Heart left ventricle (tissue), 13 donors: Measurements from ENCODE around the gene CDY2A.
"Not testable (repeated sequence)": the region's sequence is repeated elsewhere in the genome, so short reads cannot be mapped to it uniquely, and the experiment has no call there.

Source experiments
- CTCF ChIP-seq, 12 donors: fragments of 200-600 bp; sonication (generic) in 4 of 12; IDR thresholded peaks; one replicate each; pipeline versions ENCODE4 v1.5.0 to v1.8.0; 2018 to 2022; ENCODE audit warnings: antibody characterized with exemption in 12 of 12, mild to moderate bottlenecking in 5 of 12
- POLR2A ChIP-seq, 2 donors: fragments of 450-650 bp; IDR thresholded peaks; one replicate each; pipeline ENCODE4 v1.6.1; 2017; ENCODE audit warnings: antibody characterized with exemption in 2 of 2, mild to moderate bottlenecking in 2 of 2, moderate library complexity in 2 of 2
- donor health status: ischemic (EF 13 %, LVEDD 7.1; RV severe dilation, severe dysfunction).
- donor health status: DM: no; HTN: yes; CAD: no.
- donor health status: DM: no; HTN: no; CAD: no.
- donor health status: ischemic (EF 25% LVEDD 6.9; RV normal size, moderate dysfunction).
- donor health status: ischemic (EF 25% LVEDD 5.7; RV mildly dilated, moderate dysfunction).
- donor health status: ischemic (EF 35%, LVEDD 5.7; RV mildly dilated, moderate dysfunction).
- donor health status: nonischemic (EF 11% LVEDD 7.7; RV severe dilation, severe dysfunction).
- donor health status: DM: yes; HTN: yes; CAD: no.
- donor health status: PGD.
- donor health status: ischemic (EF 29% LVEDD 5.4; RV normal size, mild dysfunction).
- donor health status: nonischemic (EF 23%, LVEDD 6.1; RV moderate dilation, normal function).

DNA sequence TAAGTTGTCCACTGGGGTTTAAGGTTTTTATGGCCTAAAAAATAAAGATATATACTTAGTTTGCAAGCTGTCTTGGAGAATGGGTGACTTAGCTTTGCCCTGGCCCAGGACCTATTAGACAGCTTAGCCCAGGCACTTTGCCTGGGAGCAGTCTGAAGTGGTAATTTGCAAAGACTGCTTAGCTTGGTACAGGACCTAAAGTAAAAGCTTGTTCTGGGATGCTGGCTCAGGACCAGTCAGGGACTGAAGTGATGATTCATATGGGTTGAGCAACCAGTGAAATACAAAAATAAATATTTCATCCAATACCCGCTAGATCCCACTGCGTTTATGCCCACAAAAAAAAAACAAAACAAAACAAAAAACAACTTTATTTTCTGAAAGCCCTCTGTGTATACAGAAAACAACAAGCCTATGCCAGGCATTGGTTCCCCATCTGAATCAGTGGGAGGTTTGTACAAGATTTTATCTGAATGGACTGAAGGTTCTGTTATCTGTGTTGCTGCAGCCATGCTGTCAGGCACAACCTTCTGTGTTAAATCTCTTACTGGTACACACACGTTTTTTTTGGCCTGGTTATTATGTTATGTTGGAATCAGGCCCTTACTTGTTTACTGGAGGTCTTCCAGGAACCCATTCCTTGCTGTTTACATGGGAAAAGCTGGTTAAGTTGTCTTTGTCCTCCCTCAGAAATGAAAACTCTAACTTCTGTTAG, 8.7 kb downstream of the CDY2A start:
- not testable (repeated sequence) for TF ChIP-seq CTCF, POLR2A (IDR thresholded peaks at IDR 0.05)
